Neural cell (in vitro differentiated cells): ENCODE measurements around the gene PGAP3. TPM values are rescaled to one million over a fixed set of nuclear protein-coding genes. Genes with fewer than 3 reads are reported as not detected.
"Not testable (repeated sequence)": the region's sequence is repeated elsewhere in the genome, so short reads cannot be mapped to it uniquely, and the experiment has no call there.

Experiments
- H2AFZ ChIP-seq: fragments of 200-600, 300-800 bp; sonication (generic), shearing (Covaris generic); 2 replicates; pipeline ENCODE4 v1.6.0; 2014; ENCODE audit warnings: low read depth, mild to moderate bottlenecking, antibody characterized with exemption, low read length, moderate library complexity
- H3F3A ChIP-seq: fragments of 200-600 bp; shearing (Covaris generic); 2 replicates; pipeline ENCODE4 v1.6.1; 2016; ENCODE audit warnings: mild to moderate bottlenecking, moderate library complexity, mixed read lengths, antibody characterized with exemption, low read length; ENCODE audit not compliant: insufficient read depth, poor library complexity, severe bottlenecking
- H3K27ac ChIP-seq: fragments of 200-600, 300-800 bp; sonication (generic), shearing (Covaris generic); 2 replicates; pipeline ENCODE4 v1.5.1; 2014; ENCODE audit warnings: mild to moderate bottlenecking, low read length, moderate library complexity
- H3K27me3 ChIP-seq: fragments of 300-800, 200-600 bp; sonication (generic), shearing (Covaris generic); 2 replicates; pipeline ENCODE4 v1.6.0; 2014; ENCODE audit warnings: mild to moderate bottlenecking, low read depth, low read length, moderate library complexity; ENCODE audit not compliant: insufficient read depth
- H3K36me3 ChIP-seq: fragments of 300-800, 200-600 bp; sonication (generic), shearing (Covaris generic); 2 replicates; pipeline ENCODE4 v1.5.1; 2014; ENCODE audit warnings: mild to moderate bottlenecking, antibody characterized with exemption, low read length, moderate library complexity; ENCODE audit not compliant: insufficient read depth
- H3K4me2 ChIP-seq: fragments of 300-800, 200-600 bp; sonication (generic), shearing (Covaris generic); 2 replicates; pipeline ENCODE4 v1.6.0; 2014; ENCODE audit warnings: mild to moderate bottlenecking, low read length
- H3K4me3 ChIP-seq: fragments of 300-800, 200-600 bp; sonication (generic), shearing (Covaris generic); 2 replicates; pipeline ENCODE4 v1.5.1; 2014; ENCODE audit warnings: mild to moderate bottlenecking, low read length, moderate library complexity
- H3K79me2 ChIP-seq: fragments of 200-600 bp; shearing (Covaris generic); replicated peaks from 2 replicates; pipeline ENCODE4 v1.6.0; 2014; ENCODE audit warnings: mild to moderate bottlenecking, low read length, moderate library complexity; ENCODE audit not compliant: insufficient read depth
- H3K9ac ChIP-seq: fragments of 300-800, 200-600 bp; sonication (generic), shearing (Covaris generic); 2 replicates; pipeline ENCODE4 v1.6.1; 2016; ENCODE audit warnings: mild to moderate bottlenecking, low read length, mixed read lengths
- H3K9me2 ChIP-seq: fragments of 200-600 bp; shearing (Covaris generic); 2 replicates; pipeline ENCODE4 v1.6.1; 2016; ENCODE audit warnings: mild to moderate bottlenecking, low read length, mixed read lengths; ENCODE audit not compliant: insufficient read depth
- H3K9me3 ChIP-seq: fragments of 200-600, 300-800 bp; sonication (generic), shearing (Covaris generic); 2 replicates; pipeline ENCODE4 v1.6.1; 2016; ENCODE audit warnings: mild to moderate bottlenecking, mixed run types, low read length, moderate library complexity, mixed read lengths
- H4K20me1 ChIP-seq: fragments of 200-600 bp; shearing (Covaris generic); 2 replicates; pipeline ENCODE4 v1.6.1; 2016; ENCODE audit warnings: mild to moderate bottlenecking, mixed run types; ENCODE audit not compliant: insufficient read depth
- EP300 ChIP-seq: fragments of 450-650 bp; conservative IDR thresholded peaks from 2 replicates; pipeline ENCODE4 v1.6.1; 2014; ENCODE audit warnings: antibody characterized with exemption, mild to moderate bottlenecking, moderate library complexity; ENCODE audit not compliant: poor library complexity, severe bottlenecking
- EZH2 ChIP-seq: fragments of 200-600, 300-800 bp; shearing (Covaris generic), sonication (generic); IDR thresholded peaks from 2 replicates; pipeline ENCODE4 v1.6.1; 2014; ENCODE audit warnings: antibody characterized with exemption, low read length, borderline replicate concordance, mild to moderate bottlenecking; ENCODE audit not compliant: insufficient read depth, poor library complexity, severe bottlenecking
- MXI1 ChIP-seq: fragments of 450-650 bp; conservative IDR thresholded peaks from 2 replicates; pipeline ENCODE4 v1.6.1; 2014; ENCODE audit warnings: antibody characterized with exemption, mild to moderate bottlenecking; ENCODE audit not compliant: poor library complexity, severe bottlenecking
- RAD21 ChIP-seq: fragments of 450-650 bp; conservative IDR thresholded peaks from 2 replicates; pipeline ENCODE4 v1.6.1; 2014; ENCODE audit warnings: antibody characterized with exemption, mild to moderate bottlenecking, moderate library complexity
- SMC3 ChIP-seq: fragments of 450-650 bp; conservative IDR thresholded peaks from 2 replicates; pipeline ENCODE4 v1.6.1; 2014; ENCODE audit warnings: antibody characterized with exemption, mild to moderate bottlenecking, moderate library complexity; ENCODE audit not compliant: poor library complexity
- TAF1 ChIP-seq: IDR thresholded peaks from 2 replicates; pipeline ENCODE4 v1.6.1; 2012; ENCODE audit warnings: low read depth
- polyA plus RNA-seq: library from polyadenylated mRNA; depleted of rRNA; stranded (reverse); fragments of >200 nt; gene quantifications from 2 replicates; pipeline ENCODE4 v1.2.3, GENCODE V29; 2014
- TF ChIP-seq, protein P1 (sequence below): IDR thresholded peaks from 2 replicates; pipeline ENCODE4 v1.6.1; 2012; ENCODE audit warnings: borderline replicate concordance

The PGAP3 gene
- polyA plus RNA-seq, 1 donor from 2014 or later, result 27.2 TPM

GRCh38 chr17:39700148-39700987 is 12.5 kb upstream of the PGAP3 start:
- no peak overlapping the region for H3K4me2 ChIP-seq
- no peak overlapping the region for H3K4me3 ChIP-seq
- H3K36me3 ChIP-seq, result no peaks in the 10 kb centered on the region
- TF ChIP-seq SMC3 (no peak), RAD21 (no peak), EP300 (no peak), TAF1 (no peak)
- no peaks in the 10 kb centered on the region for H3K9me2 ChIP-seq
- no peaks in the 10 kb centered on the region for H4K20me1 ChIP-seq
- no peaks in the 10 kb centered on the region for H3K79me2 ChIP-seq
- no peaks in the 10 kb centered on the region for H3K9me3 ChIP-seq
- no peak overlapping the region for H3K27ac ChIP-seq
- H2AFZ ChIP-seq, result no peak overlapping the region
- no peak overlapping the region for H3K9ac ChIP-seq
- no peaks in the 10 kb centered on the region for H3F3A ChIP-seq
- H3K27me3 ChIP-seq, result peaks cover 15% of the 10 kb centered on the region

DNA sequence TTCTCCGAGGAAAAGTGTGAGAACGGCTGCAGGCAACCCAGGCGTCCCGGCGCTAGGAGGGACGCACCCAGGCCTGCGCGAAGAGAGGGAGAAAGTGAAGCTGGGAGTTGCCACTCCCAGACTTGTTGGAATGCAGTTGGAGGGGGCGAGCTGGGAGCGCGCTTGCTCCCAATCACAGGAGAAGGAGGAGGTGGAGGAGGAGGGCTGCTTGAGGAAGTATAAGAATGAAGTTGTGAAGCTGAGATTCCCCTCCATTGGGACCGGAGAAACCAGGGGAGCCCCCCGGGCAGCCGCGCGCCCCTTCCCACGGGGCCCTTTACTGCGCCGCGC is 11.9 kb upstream of the PGAP3 start, which contains the start of gene ERBB2:
TSS of gene ERBB2 (plus strand) at position 247 of the 330 bp plus-strand sequence. CDS start 175 bp downstream, outside the sequence.
- Histone ChIP-seq H3F3A (no peaks in the 10 kb centered on the region), H4K20me1 (no peaks in the 10 kb centered on the region), H2AFZ (no peak within 1 kb of the TSS), H3K9me3 (no peaks in the 10 kb centered on the region), H3K79me2 (no peaks in the 10 kb centered on the region), H3K4me2 (no peak within 1 kb of the TSS), H3K4me3 (no peak within 1 kb of the TSS), H3K27me3 (peaks cover 15% of the 10 kb centered on the region), H3K9me2 (no peaks in the 10 kb centered on the region), H3K36me3 (no peaks in the 10 kb centered on the region), H3K9ac (no peak within 1 kb of the TSS), H3K27ac (no peak within 1 kb of the TSS)
- TF ChIP-seq MXI1 (no peak), SMC3 (no peak), EP300 (no peak), EZH2 (no peak), TAF1 (no peak), RAD21 (no peak)
- TF ChIP-seq, protein P1, sequence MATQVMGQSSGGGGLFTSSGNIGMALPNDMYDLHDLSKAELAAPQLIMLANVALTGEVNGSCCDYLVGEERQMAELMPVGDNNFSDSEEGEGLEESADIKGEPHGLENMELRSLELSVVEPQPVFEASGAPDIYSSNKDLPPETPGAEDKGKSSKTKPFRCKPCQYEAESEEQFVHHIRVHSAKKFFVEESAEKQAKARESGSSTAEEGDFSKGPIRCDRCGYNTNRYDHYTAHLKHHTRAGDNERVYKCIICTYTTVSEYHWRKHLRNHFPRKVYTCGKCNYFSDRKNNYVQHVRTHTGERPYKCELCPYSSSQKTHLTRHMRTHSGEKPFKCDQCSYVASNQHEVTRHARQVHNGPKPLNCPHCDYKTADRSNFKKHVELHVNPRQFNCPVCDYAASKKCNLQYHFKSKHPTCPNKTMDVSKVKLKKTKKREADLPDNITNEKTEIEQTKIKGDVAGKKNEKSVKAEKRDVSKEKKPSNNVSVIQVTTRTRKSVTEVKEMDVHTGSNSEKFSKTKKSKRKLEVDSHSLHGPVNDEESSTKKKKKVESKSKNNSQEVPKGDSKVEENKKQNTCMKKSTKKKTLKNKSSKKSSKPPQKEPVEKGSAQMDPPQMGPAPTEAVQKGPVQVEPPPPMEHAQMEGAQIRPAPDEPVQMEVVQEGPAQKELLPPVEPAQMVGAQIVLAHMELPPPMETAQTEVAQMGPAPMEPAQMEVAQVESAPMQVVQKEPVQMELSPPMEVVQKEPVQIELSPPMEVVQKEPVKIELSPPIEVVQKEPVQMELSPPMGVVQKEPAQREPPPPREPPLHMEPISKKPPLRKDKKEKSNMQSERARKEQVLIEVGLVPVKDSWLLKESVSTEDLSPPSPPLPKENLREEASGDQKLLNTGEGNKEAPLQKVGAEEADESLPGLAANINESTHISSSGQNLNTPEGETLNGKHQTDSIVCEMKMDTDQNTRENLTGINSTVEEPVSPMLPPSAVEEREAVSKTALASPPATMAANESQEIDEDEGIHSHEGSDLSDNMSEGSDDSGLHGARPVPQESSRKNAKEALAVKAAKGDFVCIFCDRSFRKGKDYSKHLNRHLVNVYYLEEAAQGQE, result no peak

- not testable (repeated sequence) for H3K4me3 ChIP-seq, H3K9me3 ChIP-seq, H3K9ac ChIP-seq, H3K9me2 ChIP-seq, H2AFZ ChIP-seq, H3K27ac ChIP-seq, H3F3A ChIP-seq, H4K20me1 ChIP-seq, H3K4me2 ChIP-seq, H3K36me3 ChIP-seq, H3K79me2 ChIP-seq
- H3K27me3 ChIP-seq, result peaks cover 15% of the 10 kb centered on the region
Measured at GRCh38 chr17:39699157-39699817, 11.4 kb upstream of the PGAP3 start.
